ENCODE data around the gene AK1. TPM values are rescaled to one million over a fixed set of nuclear protein-coding genes. Genes with fewer than 3 reads are reported as not detected.
A peak's percentile ranks its signal among the peaks of the same experiment; 100 is the strongest.

Gene AK1
- total RNA-seq, 1 experiment from 2014 or later, result 34.4 TPM

- TF ChIP-seq AR (CRISPR knock-in tag; IDR thresholded peaks at IDR 0.05) (no peak), GRHL2 (CRISPR knock-in tag; IDR thresholded peaks at IDR 0.05; ENCODE audit: insufficient replicate concordance, severe bottlenecking) (no peak), SMAD3 (CRISPR knock-in tag; IDR thresholded peaks at IDR 0.05; ENCODE audit: borderline replicate concordance) (no peak), NR1H2 (CRISPR knock-in tag; IDR thresholded peaks at IDR 0.05) (no peak), JUN (CRISPR knock-in tag; IDR thresholded peaks at IDR 0.05) (no peak), CREB1 (CRISPR knock-in tag; IDR thresholded peaks at IDR 0.05) (no peak)
Observed at GRCh38 chr9:127876764-127877562, 512 bp downstream of the AK1 start (continued).

GRCh38 chr9:127876026-127876763 is 1.3 kb downstream of the AK1 start:
- peaks cover 8% of the 10 kb centered on the region for H3K4me1 Mint-ChIP-seq
- H3K9me3 Mint-ChIP-seq, result no peaks in the 10 kb centered on the region
- ChIA-PET CTCF (interaction anchor here (0.5 to 3.0 kb wide), 6 partner anchors 7 to 141 kb away, joined by 3 to 17 read pairs (median 4); partner anchors contain the start of gene TOR2A), POLR2A (no interaction called here)
- ATAC-seq (no peak), DNase-seq (ENCODE audit: low spot score) (no peak)
- no peaks in the 10 kb centered on the region for H3K36me3 Mint-ChIP-seq
- no peak overlapping the region for H3K27ac Mint-ChIP-seq
- H3K4me3 Mint-ChIP-seq, result peak overlapping the region; percentile 74; the same call in 1 of the 2 replicates
- H3K27me3 Mint-ChIP-seq (ENCODE audit: low read depth), result no peaks in the 10 kb centered on the region
- TF ChIP-seq ZNF281 (CRISPR knock-in tag; IDR thresholded peaks at IDR 0.05), result no peak
- TF ChIP-seq ZNF263 (CRISPR knock-in tag; IDR thresholded peaks at IDR 0.05; ENCODE audit: low read depth), result no peak
- TF ChIP-seq CTCF (IDR thresholded peaks at IDR 0.05), result no peak
- TF ChIP-seq ZNF532 (CRISPR knock-in tag; IDR thresholded peaks at IDR 0.05; ENCODE audit: borderline replicate concordance), result no peak
- no peak for TF ChIP-seq CDX4 (CRISPR knock-in tag; IDR thresholded peaks at IDR 0.05; ENCODE audit: borderline replicate concordance)
- no peak for TF ChIP-seq PRRX2 (CRISPR knock-in tag; IDR thresholded peaks at IDR 0.05)
- no peak for TF ChIP-seq E2F5 (CRISPR knock-in tag; IDR thresholded peaks at IDR 0.05)
- TF ChIP-seq TEAD1 (CRISPR knock-in tag; IDR thresholded peaks at IDR 0.05), result no peak
- TF ChIP-seq ESRRA (CRISPR knock-in tag; IDR thresholded peaks at IDR 0.05; ENCODE audit: borderline replicate concordance), result no peak
- no peak for TF ChIP-seq MAX (CRISPR knock-in tag; IDR thresholded peaks at IDR 0.05)
- TF ChIP-seq ZBTB43 (CRISPR knock-in tag; IDR thresholded peaks at IDR 0.05), result no peak
- TF ChIP-seq ZMAT4 (CRISPR knock-in tag; IDR thresholded peaks at IDR 0.05), result no peak
